DOHH2 (cell line): ENCODE results near the gene CCDC38.

ENCODE experiments used
- H3F3A ChIP-seq: fragments of 200-600 bp; sonication (generic), shearing (Covaris generic); 2 replicates; pipeline ENCODE4 v1.6.0; 2016; ENCODE audit warnings: antibody characterized with exemption, mild to moderate bottlenecking; ENCODE audit not compliant: control insufficient read depth, insufficient read depth
- H3K27ac ChIP-seq: fragments of 200-600 bp; sonication (generic); 2 replicates; pipeline ENCODE4 v1.5.1; 2014; ENCODE audit warnings: low read depth, mild to moderate bottlenecking, low read length, moderate library complexity
- H3K27me3 ChIP-seq: fragments of 200-600 bp; sonication (generic); 2 replicates; pipeline ENCODE4 v1.6.1; 2014; ENCODE audit warnings: mild to moderate bottlenecking, low read length, mixed read lengths; ENCODE audit not compliant: control insufficient read depth
- H3K36me3 ChIP-seq: fragments of 200-600 bp; sonication (generic); 2 replicates; pipeline ENCODE4 v1.6.1; 2014; ENCODE audit warnings: mild to moderate bottlenecking, low read length, moderate library complexity, mixed read lengths; ENCODE audit not compliant: control insufficient read depth
- H3K4me1 ChIP-seq: fragments of 200-600 bp; sonication (generic); 2 replicates; pipeline ENCODE4 v1.6.1; 2014; ENCODE audit warnings: mild to moderate bottlenecking, low read length, mixed read lengths; ENCODE audit not compliant: control insufficient read depth
- H3K4me2 ChIP-seq: fragments of 200-600 bp; sonication (generic); 2 replicates; pipeline ENCODE4 v1.6.0; 2014; ENCODE audit warnings: mild to moderate bottlenecking, low read length, moderate library complexity
- H3K4me3 ChIP-seq: fragments of 200-600 bp; sonication (generic); 2 replicates; pipeline ENCODE4 v1.5.1; 2014; ENCODE audit warnings: mild to moderate bottlenecking, low read length, mixed read lengths
- H3K79me2 ChIP-seq: fragments of 200-600 bp; sonication (generic); 2 replicates; pipeline ENCODE4 v1.6.1; 2014; ENCODE audit warnings: mild to moderate bottlenecking, low read length, mixed read lengths; ENCODE audit not compliant: control insufficient read depth
- H3K9me2 ChIP-seq: fragments of 200-600 bp; sonication (generic); replicated peaks from 2 replicates; pipeline ENCODE4 v1.6.1; 2014; ENCODE audit warnings: mild to moderate bottlenecking, low read length, mixed read lengths; ENCODE audit not compliant: control insufficient read depth
- H3K9me3 ChIP-seq: fragments of 200-600 bp; sonication (generic); 2 replicates; pipeline ENCODE4 v1.6.1; 2014; ENCODE audit warnings: antibody characterized with exemption, low read length, mixed read lengths; ENCODE audit not compliant: control insufficient read depth, insufficient read depth
- H4K20me1 ChIP-seq: fragments of 200-600 bp; sonication (generic); 2 replicates; pipeline ENCODE4 v1.6.0; 2014; ENCODE audit warnings: low read depth, mild to moderate bottlenecking, antibody characterized with exemption, low read length, moderate library complexity; ENCODE audit not compliant: control insufficient read depth, insufficient read depth
- CTCF ChIP-seq: fragments of 200-600 bp; sonication (generic); IDR thresholded peaks from one replicate; pipeline ENCODE4 v1.5.1; 2014; ENCODE audit warnings: antibody characterized with exemption, mild to moderate bottlenecking, low read depth, low read length; ENCODE audit not compliant: poor library complexity, severe bottlenecking
- EZH2phosphoT487 ChIP-seq: fragments of 200-600 bp; sonication (generic); IDR thresholded peaks from 2 replicates; pipeline ENCODE4 v1.6.1; 2017; ENCODE audit warnings: borderline replicate concordance, mild to moderate bottlenecking, antibody characterized with exemption, low read length, moderate library complexity, mixed read lengths

The CCDC38 gene

DNA sequence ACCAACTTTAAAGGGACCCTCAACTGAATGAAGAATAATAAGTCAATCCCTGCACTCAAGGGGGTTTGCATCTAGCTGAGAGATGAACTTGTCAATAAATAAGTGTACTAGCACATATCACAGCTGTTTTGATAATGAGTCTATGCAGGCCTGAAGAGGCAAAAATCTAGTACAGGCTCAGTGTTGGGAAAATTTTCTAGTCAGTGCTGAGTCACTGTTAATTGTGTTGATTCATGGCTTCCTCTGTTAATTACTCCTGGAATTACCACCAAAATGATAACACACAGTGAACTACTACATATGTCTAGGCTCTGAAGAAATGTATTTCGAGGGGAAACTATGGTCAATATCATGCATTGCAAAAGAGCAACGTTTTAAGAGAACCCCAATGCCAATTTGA, 64.8 kb downstream of the CCDC38 start:
- Histone ChIP-seq H3K79me2 (no peaks in the 10 kb centered on the region), H3F3A (0 out of 2 replicates have a peak, but pooled peaks cover 4% of the 10 kb centered on the region), H3K4me3 (no peak overlapping the region), H3K36me3 (no peaks in the 10 kb centered on the region), H3K9me3 (peaks cover 3% of the 10 kb centered on the region; the same call in 1 of the 2 replicates), H3K9me2 (no peaks in the 10 kb centered on the region), H3K4me1 (no peaks in the 10 kb centered on the region), H3K27me3 (peaks cover 12% of the 10 kb centered on the region), H3K4me2 (no peak overlapping the region), H3K27ac (no peak overlapping the region), H4K20me1 (no peaks in the 10 kb centered on the region)
- no peak for TF ChIP-seq CTCF
- TF ChIP-seq EZH2phosphoT487: no peak

DNA sequence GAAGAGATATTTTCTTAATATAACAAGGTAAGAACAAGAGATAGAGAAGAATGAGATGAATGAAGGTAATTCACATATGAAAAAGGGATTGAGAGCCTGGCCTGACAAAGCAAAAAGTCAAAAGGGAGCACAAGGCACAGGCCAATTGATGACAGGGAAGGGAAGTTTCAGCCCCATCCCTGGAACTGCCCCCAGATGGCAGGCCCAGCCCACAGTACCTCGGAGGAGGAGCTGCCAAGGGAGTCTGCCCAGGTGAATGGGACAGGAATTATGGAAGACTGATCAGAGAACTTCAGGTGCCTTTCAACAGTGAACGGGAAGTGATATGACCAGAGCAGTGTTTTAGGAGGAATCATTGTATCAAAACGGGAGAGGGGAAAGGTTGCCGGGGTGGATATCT, 68.0 kb downstream of the CCDC38 start:
- TF ChIP-seq CTCF: no peak
- no peak for TF ChIP-seq EZH2phosphoT487
- Histone ChIP-seq H3K4me2 (no peak overlapping the region), H3K4me3 (no peak overlapping the region), H3K4me1 (no peaks in the 10 kb centered on the region; the same call in 1 of the 2 replicates), H4K20me1 (no peaks in the 10 kb centered on the region), H3K27me3 (peaks cover 6% of the 10 kb centered on the region; the same call in 1 of the 2 replicates), H3K36me3 (peaks cover 13% of the 10 kb centered on the region), H3F3A (0 out of 2 replicates have a peak, but pooled peaks cover 4% of the 10 kb centered on the region), H3K27ac (no peak overlapping the region), H3K9me2 (no peaks in the 10 kb centered on the region), H3K9me3 (peaks cover 3% of the 10 kb centered on the region; the same call in 1 of the 2 replicates), H3K79me2 (no peaks in the 10 kb centered on the region)

- Histone ChIP-seq H3K27me3 (no peaks in the 10 kb centered on the region), H4K20me1 (no peaks in the 10 kb centered on the region), H3K4me1 (peaks cover 15% of the 10 kb centered on the region), H3K9me2 (no peaks in the 10 kb centered on the region), H3K79me2 (no peaks in the 10 kb centered on the region), H3K4me2 (no peak overlapping the region), H3K36me3 (peaks cover 43% of the 10 kb centered on the region), H3K4me3 (no peak overlapping the region), H3K27ac (no peak overlapping the region), H3F3A (0 out of 2 replicates have a peak, but pooled peaks cover 7% of the 10 kb centered on the region), H3K9me3 (no peaks in the 10 kb centered on the region)
- TF ChIP-seq EZH2phosphoT487 (no peak), CTCF (no peak)
Measured at GRCh38 chr12:95870897-95871296, 71.5 kb downstream of the CCDC38 start.
